AG08396 (cell line): ENCODE measurements around the gene TEX101.
A peak's percentile ranks its signal among the peaks of the same experiment; 100 is the strongest.

ENCODE experiments used
- DNase-seq: peaks from one replicate; pipeline ENCODE4 v3.0.0; 2012; ENCODE audit warnings: low spot score, mixed read lengths

Gene TEX101

GRCh38 chr19:43447655-43448054 is 33.0 kb downstream of the TEX101 start:
- no peak for DNase-seq

- no peak for DNase-seq
These were observed 35.9 kb downstream of the TEX101 start for GRCh38 chr19:43450545-43450997.

GRCh38 chr19:43452582-43452981 is 37.9 kb downstream of the TEX101 start:
- DNase-seq: no peak

- no peak for DNase-seq
These were observed 39.3 kb downstream of the TEX101 start for GRCh38 chr19:43454031-43454430.

GRCh38 chr19:43455321-43456113 is 40.8 kb downstream of the TEX101 start:
- no peak for DNase-seq

- DNase-seq: no peak
These were observed 43.1 kb downstream of the TEX101 start for GRCh38 chr19:43457809-43458208.

- DNase-seq: no peak
These were observed 45.8 kb downstream of the TEX101 start for GRCh38 chr19:43460362-43461016.

- DNase-seq: no peak
These were observed 46.6 kb downstream of the TEX101 start for GRCh38 chr19:43461303-43461702.

GRCh38 chr19:43462383-43462782 is 47.7 kb downstream of the TEX101 start:
- no peak for DNase-seq

- DNase-seq: no peak
These were observed 48.2 kb downstream of the TEX101 start for GRCh38 chr19:43462785-43463380.

- DNase-seq: peak; percentile 93
These were observed 48.9 kb downstream of the TEX101 start for GRCh38 chr19:43463381-43464133.

- DNase-seq: no peak
These were observed 49.6 kb downstream of the TEX101 start for GRCh38 chr19:43464134-43464775.

- peak; percentile 41 for DNase-seq
These were observed 50.9 kb downstream of the TEX101 start, which contains the start of gene LYPD3 for GRCh38 chr19:43465468-43466120. TSS of gene LYPD3 (minus strand) at chr19:43465608. CDS start at chr19:43465571, 37 bp downstream.

- DNase-seq: no peak
These were observed 52.1 kb downstream of the TEX101 start for GRCh38 chr19:43466793-43467192.

- no peak for DNase-seq
These were observed 52.6 kb downstream of the TEX101 start for GRCh38 chr19:43467276-43467675.

- DNase-seq: no peak
These were observed 53.0 kb downstream of the TEX101 start for GRCh38 chr19:43467730-43468129.
